Nephron (organoid): ENCODE measurements around the gene PCNX4.
A peak's percentile ranks its signal among the peaks of the same experiment; 100 is the strongest.

Experiments
- H3K27ac Mint-ChIP-seq, 3 experiments: 2 replicates each; pipeline ENCODE4 v1.8.0; 2020; ENCODE audit warnings: mixed read lengths in 3 of 3, mild to moderate bottlenecking in 2 of 3, moderate library complexity in 1 of 3
- H3K27me3 Mint-ChIP-seq: 2 replicates; pipeline ENCODE4 v1.8.0; 2021; ENCODE audit warnings: low read depth, mild to moderate bottlenecking, moderate library complexity, mixed read lengths
- H3K36me3 Mint-ChIP-seq: 2 replicates; pipeline ENCODE4 v1.8.0; 2020; ENCODE audit warnings: low read depth, mixed read lengths
- H3K4me1 Mint-ChIP-seq: 2 replicates; pipeline ENCODE4 v1.8.0; 2020; ENCODE audit warnings: mixed read lengths
- H3K4me3 Mint-ChIP-seq, 3 experiments: 2 replicates each; pipeline ENCODE4 v1.8.0; 2020; ENCODE audit warnings: mild to moderate bottlenecking in 3 of 3, mixed read lengths in 3 of 3, moderate library complexity in 2 of 3
- H3K9me3 Mint-ChIP-seq: 2 replicates; pipeline ENCODE4 v1.8.0; 2020; ENCODE audit warnings: mixed read lengths
- TF ChIP-seq, protein P1 (sequence below), 3 experiments: fragments of 200-600 bp; sonication (generic); IDR thresholded peaks; one replicate each; pipeline ENCODE4 v1.5.0; 2021; ENCODE audit warnings: antibody characterized with exemption in 3 of 3; ENCODE audit not compliant: unreplicated experiment in 3 of 3

Gene PCNX4

DNA sequence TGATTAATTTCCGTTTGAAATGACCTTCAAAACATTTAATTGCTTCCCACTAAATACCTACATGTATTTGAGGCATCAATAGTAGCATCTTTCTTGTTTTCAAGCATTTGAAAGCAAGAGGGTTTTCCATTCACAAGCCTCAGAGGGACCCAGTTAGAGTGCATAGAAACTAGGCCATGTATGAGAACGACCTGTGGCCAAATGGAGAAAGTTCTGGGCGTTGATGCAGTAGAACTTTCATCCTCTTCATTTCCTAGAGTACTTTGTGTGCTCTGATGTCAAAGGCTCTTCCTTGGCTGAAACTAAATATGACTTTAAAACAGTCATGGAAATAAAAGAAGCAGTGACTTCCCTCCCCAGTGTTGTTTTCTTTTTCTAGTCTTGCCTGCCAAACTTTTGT lies 74.4 kb downstream of the PCNX4 start:
- Mint-ChIP-seq H3K36me3 (peaks cover 8% of the 10 kb centered on the region), H3K4me1 (peaks cover 36% of the 10 kb centered on the region), H3K27me3 (no peaks in the 10 kb centered on the region), H3K27ac (peak overlapping the region; percentile 84 to 98 (median 84)), H3K9me3 (peaks cover under 1% of the 10 kb centered on the region), H3K4me3 (peak overlapping the region; percentile 78 to 90 (median 87))
- TF ChIP-seq, protein P1, sequence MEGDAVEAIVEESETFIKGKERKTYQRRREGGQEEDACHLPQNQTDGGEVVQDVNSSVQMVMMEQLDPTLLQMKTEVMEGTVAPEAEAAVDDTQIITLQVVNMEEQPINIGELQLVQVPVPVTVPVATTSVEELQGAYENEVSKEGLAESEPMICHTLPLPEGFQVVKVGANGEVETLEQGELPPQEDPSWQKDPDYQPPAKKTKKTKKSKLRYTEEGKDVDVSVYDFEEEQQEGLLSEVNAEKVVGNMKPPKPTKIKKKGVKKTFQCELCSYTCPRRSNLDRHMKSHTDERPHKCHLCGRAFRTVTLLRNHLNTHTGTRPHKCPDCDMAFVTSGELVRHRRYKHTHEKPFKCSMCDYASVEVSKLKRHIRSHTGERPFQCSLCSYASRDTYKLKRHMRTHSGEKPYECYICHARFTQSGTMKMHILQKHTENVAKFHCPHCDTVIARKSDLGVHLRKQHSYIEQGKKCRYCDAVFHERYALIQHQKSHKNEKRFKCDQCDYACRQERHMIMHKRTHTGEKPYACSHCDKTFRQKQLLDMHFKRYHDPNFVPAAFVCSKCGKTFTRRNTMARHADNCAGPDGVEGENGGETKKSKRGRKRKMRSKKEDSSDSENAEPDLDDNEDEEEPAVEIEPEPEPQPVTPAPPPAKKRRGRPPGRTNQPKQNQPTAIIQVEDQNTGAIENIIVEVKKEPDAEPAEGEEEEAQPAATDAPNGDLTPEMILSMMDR (IDR thresholded peaks at IDR 0.05; ENCODE audit: unreplicated experiment in 3 of 3) = no peak

DNA sequence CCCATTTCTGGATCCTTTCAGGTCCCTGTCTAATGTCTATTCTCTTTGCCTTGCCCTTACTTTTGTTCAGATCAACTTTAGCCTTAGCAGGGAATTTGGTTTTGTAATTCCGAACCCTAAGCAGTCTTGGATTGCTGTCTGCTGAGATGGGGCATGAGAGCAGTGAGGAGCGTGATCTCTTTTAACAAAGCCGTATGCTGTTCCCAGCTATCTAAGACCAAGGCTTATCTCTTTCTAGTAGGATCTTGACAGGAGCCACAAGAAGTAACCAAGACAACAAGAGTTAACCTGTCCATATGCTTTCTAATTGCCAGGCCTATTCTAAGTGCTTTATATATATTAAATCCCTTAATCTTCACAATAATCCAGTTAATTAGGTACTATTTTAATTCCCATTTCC lies 78.0 kb downstream of the PCNX4 start:
- TF ChIP-seq, protein P1 (IDR thresholded peaks at IDR 0.05; ENCODE audit: unreplicated experiment in 3 of 3) = no peak
- Mint-ChIP-seq H3K9me3 (peaks cover 3% of the 10 kb centered on the region), H3K4me3 (no peak overlapping the region), H3K4me1 (peaks cover 13% of the 10 kb centered on the region), H3K27me3 (no peaks in the 10 kb centered on the region), H3K27ac (no peak overlapping the region), H3K36me3 (no peaks in the 10 kb centered on the region)

DNA sequence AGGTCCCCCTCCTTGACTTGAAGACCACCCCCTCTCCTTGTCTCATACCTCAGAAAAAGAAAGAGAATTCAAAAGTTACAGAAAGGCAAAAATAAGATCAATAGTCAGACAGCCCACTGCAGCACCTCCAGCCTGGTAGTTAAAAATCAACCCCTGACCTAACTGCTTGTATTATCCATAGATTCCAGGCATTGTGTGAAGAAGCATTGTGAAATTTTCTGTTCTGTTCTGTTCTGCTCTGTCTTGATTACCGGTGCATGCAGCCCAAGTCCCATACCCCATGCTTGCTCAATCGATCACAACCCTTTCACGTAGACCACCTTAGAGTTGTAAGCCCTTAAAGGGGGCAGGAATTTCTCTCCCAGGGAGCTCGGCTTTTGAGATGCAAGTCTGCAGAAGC lies 79.2 kb downstream of the PCNX4 start:
- Mint-ChIP-seq H3K27ac (no peak overlapping the region), H3K9me3 (peaks cover 3% of the 10 kb centered on the region), H3K4me1 (peaks cover 8% of the 10 kb centered on the region), H3K27me3 (no peaks in the 10 kb centered on the region), H3K4me3 (no peak overlapping the region), H3K36me3 (no peaks in the 10 kb centered on the region)
- TF ChIP-seq, protein P1 (IDR thresholded peaks at IDR 0.05; ENCODE audit: unreplicated experiment in 3 of 3) = no peak

DNA sequence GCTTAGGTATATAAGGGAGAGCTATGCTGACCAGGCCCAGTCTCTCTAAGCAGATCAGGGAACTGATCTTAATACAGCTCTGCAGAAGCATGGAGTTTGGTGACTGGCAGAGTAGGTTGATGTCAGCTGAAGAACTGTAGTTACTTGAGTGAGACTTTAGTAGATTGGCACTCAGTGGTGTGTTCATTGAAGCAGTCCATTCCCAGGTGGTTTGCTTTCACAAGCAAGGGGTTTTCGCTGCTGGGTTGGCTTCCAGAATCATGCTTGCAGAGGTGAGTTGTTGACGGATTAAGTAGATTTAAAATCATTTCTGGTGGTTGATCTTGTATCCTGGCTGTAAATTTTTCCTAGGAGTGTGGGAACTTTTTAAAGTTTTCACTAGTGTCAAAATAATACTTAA lies 80.0 kb downstream of the PCNX4 start:
- no peaks in the 10 kb centered on the region for H3K36me3 Mint-ChIP-seq
- peaks cover 3% of the 10 kb centered on the region for H3K9me3 Mint-ChIP-seq
- H3K4me3 Mint-ChIP-seq = no peak overlapping the region
- H3K27me3 Mint-ChIP-seq = no peaks in the 10 kb centered on the region
- H3K4me1 Mint-ChIP-seq = peaks cover under 1% of the 10 kb centered on the region
- H3K27ac Mint-ChIP-seq = no peak overlapping the region
- TF ChIP-seq, protein P1 (IDR thresholded peaks at IDR 0.05; ENCODE audit: unreplicated experiment in 3 of 3) = no peak

DNA sequence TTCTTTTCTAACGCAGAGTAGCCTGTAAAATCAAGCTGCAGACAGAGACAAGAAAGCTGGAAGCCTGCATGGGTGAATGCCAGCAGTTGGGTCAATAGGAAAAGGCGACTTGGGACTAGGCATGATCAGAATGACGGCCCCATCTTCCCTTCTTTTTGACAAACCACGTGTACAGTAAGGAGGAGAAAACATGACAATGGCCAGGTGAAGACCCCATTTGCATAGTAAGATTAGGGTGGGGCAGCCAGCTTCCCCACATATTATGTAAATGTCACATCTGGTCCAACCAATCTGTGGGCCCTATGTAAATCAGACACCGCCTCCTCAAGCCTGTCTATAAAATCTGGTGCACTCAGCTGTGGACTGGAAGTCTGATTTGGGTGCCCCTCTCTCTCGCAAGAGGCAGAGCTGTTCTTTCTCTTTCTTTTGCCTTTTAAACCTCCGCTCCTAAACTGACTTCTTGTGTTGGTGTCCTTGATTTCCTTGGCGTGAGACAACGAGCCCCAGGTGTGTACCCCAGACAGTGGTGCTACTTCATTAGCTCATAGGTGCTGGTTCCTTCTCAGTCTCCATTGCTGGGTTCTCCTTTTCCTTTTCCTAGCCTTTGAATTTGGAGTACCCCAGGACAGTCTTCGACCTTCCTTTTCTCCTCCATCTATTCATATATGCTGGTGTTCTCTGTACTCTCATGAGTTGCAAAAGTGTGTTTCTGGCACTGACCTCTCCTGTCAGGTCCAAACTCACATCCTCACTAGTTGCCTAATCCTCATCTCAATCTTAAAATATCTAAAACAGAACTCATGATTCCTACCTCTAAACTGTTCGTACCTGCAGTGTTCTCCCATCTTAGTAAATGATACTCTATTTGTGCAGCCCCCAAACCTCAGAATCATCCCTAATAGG lies 82.9 kb downstream of the PCNX4 start:
- H3K27me3 Mint-ChIP-seq = no peaks in the 10 kb centered on the region

More for the DNA sequence above, 82.9 kb downstream of the PCNX4 start:
- H3K4me1 Mint-ChIP-seq = no peaks in the 10 kb centered on the region
- H3K4me3 Mint-ChIP-seq = no peak overlapping the region
- peaks cover 3% of the 10 kb centered on the region for H3K9me3 Mint-ChIP-seq
- H3K36me3 Mint-ChIP-seq = no peaks in the 10 kb centered on the region
- no peak overlapping the region for H3K27ac Mint-ChIP-seq
- TF ChIP-seq, protein P1 (IDR thresholded peaks at IDR 0.05; ENCODE audit: unreplicated experiment in 3 of 3) = no peak
